Fibroblast of pulmonary artery (primary cell): ENCODE data around the gene CMTM6.

Experiments
- DNase-seq: peaks from one replicate; pipeline ENCODE4 v3.0.0-alpha.2; 2010; ENCODE audit warnings: low read depth
- H3K4me3 ChIP-seq: replicated peaks from 2 replicates; pipeline ENCODE4 v1.5.1; 2011; ENCODE audit warnings: low read depth, mild to moderate bottlenecking, control low read depth, low read length, moderate library complexity
- TF ChIP-seq, protein P1 (sequence below): IDR thresholded peaks from 2 replicates; pipeline ENCODE4 v1.5.1; 2011; ENCODE audit warnings: mild to moderate bottlenecking, control low read depth, low read length, inconsistent platforms; ENCODE audit errors: missing control alignments

Gene CMTM6

DNA sequence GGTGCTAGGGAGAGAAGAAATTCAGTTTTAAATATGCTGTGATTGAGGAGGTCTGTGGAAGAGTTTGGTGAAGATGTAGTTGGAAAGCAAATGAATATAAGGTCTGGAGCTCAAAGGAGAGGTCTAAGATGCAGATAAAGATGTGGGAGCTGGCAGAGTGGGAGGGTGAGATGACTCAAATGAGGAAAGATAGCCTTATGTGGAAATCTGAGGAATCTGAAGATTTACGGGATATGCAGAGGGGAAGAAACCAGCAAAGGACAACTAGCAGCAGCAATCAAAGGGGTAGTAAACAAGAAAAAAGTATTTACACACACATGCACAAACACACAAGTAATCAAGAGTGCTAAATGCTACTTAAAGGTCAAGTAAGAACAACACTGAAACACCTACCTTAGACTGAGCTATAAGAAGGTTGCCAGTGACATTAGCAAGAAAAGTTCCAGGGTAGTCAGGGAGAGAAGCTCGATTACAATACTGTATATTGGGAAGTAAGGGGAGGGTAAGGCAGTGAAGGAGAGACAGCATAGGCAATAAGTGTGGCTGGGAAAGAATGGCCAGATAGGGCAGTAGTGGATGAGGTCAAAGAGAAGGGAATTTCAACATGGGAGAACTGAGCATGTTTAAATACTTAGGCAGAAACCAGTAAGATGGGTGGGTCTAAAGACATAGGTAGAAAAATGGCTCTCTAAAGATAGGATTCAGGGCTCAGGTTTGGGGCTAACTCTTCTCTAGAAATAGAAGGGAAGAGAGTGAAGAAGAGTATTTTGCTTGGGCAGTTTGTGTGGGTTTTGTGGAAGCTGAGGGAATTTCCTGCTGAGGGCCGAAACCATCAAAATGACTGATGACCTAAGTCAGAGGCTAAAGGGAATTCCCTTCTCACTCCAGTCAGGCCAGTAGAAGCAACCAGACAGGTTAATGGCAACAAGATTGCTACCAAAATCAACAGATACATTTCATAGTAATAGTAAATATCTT, 8.9 kb downstream of the CMTM6 start:
- DNase-seq = peak; percentile 49
- TF ChIP-seq, protein P1, sequence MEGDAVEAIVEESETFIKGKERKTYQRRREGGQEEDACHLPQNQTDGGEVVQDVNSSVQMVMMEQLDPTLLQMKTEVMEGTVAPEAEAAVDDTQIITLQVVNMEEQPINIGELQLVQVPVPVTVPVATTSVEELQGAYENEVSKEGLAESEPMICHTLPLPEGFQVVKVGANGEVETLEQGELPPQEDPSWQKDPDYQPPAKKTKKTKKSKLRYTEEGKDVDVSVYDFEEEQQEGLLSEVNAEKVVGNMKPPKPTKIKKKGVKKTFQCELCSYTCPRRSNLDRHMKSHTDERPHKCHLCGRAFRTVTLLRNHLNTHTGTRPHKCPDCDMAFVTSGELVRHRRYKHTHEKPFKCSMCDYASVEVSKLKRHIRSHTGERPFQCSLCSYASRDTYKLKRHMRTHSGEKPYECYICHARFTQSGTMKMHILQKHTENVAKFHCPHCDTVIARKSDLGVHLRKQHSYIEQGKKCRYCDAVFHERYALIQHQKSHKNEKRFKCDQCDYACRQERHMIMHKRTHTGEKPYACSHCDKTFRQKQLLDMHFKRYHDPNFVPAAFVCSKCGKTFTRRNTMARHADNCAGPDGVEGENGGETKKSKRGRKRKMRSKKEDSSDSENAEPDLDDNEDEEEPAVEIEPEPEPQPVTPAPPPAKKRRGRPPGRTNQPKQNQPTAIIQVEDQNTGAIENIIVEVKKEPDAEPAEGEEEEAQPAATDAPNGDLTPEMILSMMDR = no peak
- H3K4me3 ChIP-seq = no peak overlapping the region

DNA sequence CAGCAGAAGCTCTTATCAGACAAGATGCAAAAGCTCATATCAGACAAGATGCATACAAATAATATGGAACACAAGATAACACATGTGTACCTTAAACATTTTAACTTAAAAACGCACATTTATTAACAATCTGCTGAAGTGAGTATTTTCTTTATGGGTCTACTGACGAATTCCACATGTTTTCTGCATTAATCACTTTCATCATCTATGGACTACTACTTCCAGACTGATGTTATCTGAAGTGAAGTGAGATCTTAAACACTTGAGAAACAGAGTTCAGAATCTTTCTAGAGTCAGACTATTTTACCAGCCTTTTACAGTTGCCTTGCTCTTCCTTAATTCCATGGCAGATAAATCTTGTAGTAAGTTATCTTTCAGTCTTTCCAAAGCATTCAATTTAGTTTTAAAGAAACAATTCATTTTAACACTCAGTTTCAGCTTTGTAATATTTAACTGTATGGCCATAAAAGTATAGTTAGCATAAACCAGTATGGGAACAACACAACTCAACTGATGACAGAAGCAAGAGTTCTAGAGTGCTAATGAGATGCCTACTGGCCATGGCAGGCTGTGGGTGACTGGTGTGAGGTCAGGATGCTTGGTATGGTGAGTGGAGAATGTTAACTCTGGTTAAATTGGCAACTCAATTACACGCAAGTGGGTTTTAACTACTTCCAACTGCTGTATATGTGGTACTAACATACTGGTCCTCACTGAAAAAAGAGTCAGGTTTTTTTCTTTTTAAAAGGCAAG, 9.8 kb downstream of the CMTM6 start:
- no peak for DNase-seq
- TF ChIP-seq, protein P1 = no peak
- no peak overlapping the region for H3K4me3 ChIP-seq

DNA sequence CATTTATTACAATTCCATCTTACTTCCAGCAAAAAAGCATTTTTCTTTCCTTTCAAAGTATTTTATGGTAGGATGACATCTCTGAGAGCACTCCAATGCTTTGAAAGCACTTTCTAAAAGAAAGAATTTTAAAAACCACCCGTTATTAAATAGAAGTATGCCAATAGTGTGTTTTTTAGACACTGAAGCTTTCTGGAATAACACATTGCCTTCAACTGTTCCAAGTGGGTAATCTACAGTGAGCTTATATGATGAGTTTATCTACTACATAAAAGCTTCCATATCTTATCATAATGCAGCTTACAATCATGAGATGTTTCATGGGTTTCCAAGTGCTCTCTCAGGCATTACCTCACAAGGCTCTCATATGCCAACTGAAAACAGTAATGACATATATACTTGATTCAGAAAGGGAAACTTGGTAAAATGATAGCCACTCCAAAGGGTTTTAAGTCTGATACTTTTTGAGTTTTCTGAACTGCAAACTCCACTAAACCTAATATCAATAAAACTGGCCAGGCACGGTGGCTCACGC, 14.1 kb downstream of the CMTM6 start:
- no peak overlapping the region for H3K4me3 ChIP-seq
- TF ChIP-seq, protein P1 = no peak
- no peak for DNase-seq

DNA sequence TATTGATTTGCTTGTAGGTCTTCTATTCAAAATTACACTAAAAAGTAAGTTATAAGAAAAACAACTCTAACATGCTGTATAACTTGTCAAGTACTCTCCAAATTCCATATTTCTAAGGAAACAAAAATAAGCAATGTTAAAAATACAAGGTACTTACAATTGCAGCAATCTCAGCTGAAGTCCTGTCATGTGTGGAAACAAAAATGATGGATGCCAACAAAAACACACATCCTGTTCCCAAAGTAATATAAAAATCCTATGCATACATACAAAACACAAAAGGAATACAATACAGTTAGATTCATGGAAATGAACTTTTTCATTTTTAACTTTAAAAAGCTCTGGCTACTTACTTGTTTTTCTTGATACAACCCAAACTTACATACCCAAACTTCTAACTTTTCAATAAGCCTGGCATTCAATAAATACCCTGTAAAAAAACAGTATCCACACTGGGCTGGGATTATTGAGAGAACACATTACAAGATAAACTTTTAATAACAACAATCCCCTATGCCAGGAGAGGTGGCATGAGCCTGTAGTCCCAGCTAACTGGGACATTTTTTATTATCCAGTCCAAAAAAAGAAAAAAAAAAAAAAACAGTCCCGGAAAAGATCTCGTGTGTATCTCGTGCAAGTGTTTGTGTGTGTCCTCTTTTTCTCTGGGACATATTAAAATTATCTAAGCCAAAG, 14.7 kb downstream of the CMTM6 start:
- peak; percentile 39 for DNase-seq
- TF ChIP-seq, protein P1 = no peak

DNA sequence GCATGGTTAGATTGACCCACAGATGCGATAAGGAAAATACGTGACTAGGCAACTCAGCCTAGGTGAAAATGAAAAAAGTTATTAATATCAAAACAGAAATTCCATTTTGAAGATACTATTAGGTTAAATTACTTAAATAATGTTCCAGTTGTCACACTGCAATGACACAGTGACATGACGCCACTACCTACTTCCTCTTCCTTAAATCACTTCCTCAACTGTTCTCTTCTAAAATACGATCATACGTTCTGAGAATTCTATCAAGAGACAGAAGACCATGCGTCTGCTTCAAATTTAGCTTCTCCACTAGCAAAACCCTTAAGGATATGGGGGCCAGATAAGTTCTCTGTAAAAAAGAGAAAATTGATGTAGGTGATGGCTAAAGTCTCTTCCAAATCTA, 18.2 kb downstream of the CMTM6 start:
- TF ChIP-seq, protein P1 = no peak
- no peak for DNase-seq
- no peak overlapping the region for H3K4me3 ChIP-seq

More for the DNA sequence above, 14.7 kb downstream of the CMTM6 start:
- no peak overlapping the region for H3K4me3 ChIP-seq

DNA sequence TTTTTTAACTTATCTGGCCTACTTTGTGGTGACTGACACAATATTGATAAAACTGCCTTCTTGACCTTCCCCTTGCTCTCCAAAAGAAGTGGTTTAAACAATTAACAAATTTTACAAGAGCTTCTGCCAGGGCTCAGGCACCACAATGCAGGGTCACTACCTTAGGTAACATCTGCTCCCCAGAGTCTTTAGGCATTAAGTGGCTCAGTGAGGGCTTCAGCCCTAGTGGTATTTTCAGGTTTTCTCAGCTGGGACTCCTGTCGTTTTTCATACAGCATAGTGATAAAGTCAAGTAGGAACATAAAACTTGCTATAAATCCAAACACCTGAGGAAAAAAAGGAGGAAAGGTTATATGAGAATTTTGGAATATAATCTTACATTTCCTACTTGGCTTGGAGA, 18.9 kb downstream of the CMTM6 start:
- H3K4me3 ChIP-seq = no peak overlapping the region
- DNase-seq = no peak
- TF ChIP-seq, protein P1 = no peak
